Measurements from ENCODE around the gene MVK.

Gene MVK

DNA sequence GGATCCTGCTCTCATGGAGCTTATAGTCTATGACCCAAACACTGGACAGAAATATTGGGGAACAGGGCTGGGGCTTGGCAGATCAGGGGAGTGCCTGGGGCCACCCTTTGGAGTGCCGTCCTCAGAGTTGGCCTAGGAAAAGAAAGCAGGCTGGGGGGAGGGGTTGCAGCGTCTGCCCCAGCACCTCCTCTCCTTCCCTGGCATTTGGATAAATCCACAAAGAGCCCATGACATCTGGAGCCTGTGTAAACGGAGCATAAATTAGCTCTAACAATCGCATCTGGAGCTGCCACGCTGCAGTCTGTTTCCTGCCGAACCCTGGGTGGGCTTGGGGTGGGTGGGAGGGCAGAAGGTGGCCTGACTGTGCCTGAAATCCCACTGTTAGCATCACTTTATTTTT lies 63.8 kb downstream of the MVK start:
- DNase-seq, result peak; percentile 96

DNA sequence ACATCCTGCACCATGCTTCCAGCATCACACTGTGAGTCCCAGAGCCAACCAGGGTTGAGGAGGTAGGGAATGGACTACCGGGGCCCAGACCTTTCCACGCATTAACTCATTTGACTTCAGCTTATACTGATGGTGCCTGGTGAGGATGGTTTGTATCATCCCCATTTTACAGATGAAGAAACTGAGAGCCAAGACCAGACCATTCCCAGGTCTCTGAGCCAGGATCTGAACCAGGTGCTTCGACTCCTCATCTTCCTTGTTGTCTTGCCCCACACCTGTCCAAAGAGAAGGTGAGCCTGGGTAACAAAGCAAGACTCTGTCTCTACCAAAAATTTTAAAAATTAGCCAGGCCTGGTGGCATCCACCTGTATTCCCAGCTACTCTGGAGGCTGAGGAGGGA lies 64.4 kb downstream of the MVK start:
- DNase-seq, result peak; percentile 42

- no peak for DNase-seq
Observed at GRCh38 chr12:109638735-109639134, 65.1 kb downstream of the MVK start.

GRCh38 chr12:109639151-109639872 lies 65.7 kb downstream of the MVK start:
- DNase-seq, result no peak

DNA sequence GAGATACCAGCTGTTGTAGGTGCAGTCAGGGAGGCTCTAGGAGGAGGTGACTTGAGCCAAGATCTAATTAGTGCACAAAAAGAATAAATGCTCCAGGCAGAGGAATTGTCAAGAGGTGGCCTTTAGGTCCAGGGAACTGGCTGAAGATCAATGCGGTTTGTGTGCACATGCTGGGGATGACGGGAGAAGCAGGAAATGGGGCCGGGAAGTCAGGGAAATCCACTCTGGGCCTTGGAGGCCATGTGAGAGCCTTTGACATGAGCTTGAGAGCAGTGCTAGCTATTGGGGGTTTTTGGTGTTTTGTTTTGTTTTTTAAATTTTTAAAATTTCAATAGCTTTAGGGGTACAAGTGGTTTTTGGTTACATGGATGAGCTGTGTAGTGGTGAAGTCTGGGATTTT lies 67.4 kb downstream of the MVK start:
- DNase-seq, result peak; percentile 20

DNA sequence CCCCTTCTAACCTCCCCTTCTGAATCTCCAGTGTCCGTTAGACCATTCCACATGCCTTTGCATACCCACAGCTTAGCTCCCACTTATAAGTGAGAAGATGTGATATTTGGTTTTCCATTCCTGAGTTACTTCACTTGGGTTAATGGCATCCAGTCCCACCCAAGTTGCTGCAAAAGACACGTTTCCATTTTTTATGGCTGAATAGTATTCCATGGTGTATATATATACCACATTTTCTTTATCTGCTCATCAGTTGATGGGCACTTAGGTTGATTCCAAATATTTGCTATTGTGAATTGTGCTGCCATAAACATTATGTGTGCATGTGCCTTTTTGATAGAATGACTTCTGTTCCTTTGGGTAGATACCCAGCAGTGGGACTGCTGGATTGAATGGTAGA lies 67.8 kb downstream of the MVK start:
- DNase-seq, result no peak

DNA sequence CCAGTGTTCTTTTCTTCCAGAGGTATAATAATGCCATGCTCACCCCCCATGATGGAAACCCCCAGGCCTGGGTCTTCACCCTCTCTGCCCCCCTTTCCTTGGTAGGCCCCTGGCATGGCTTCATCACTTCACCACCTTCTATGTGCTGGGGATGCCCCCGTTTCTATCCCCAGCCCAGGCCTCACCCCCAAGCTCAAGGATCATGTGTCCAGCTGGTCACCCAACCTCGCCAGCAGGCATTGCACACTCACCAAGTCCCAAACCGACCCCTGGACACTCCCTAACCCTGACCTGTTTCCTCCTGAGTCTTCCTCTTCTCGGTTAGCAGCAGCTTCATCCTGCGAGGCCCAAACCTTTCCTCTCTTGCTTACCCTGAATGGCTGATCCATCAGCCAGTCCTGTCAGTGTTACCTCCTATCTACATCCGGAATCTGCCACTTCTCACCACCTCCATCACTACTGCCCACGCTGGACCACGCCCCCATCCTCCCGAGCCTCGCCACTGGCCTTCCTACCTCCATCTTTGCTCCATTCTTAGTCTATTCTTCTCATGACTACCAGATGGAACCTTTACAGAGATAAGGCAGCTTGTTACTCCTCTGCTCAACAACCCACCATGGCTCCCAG lies 69.0 kb downstream of the MVK start:
- no peak for DNase-seq

DNA sequence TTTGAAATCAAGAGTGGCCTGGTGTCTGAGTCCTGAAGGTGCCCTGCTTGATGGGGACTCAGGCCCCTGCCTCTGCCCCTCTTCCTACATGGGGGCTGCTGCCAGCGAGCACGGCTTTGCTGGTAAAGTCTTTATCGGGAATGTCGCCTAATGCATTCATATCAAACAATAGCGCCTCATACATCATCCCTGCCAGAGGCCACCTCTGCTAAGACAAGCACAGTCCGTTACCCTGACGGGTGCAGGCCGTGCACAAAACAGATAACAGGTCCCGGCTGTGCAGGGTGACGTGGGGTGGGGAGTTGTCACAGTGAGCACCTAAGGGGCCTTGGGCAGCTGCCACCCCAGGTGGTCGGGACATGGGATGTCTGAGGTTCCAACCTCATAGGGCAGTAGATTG lies 71.6 kb downstream of the MVK start:
- no peak for DNase-seq

- DNase-seq, result no peak
Observed at GRCh38 chr12:109645708-109646107, 72.1 kb downstream of the MVK start.
